Measurements from ENCODE around the gene STT3B. TPM values are rescaled to one million over a fixed set of nuclear protein-coding genes. Genes with fewer than 3 reads are reported as not detected.
A peak's percentile ranks its signal among the peaks of the same experiment; 100 is the strongest.

STT3B gene
- total RNA-seq, 2 donors from 2014 or later, result 126 to 199 TPM

- DNase-seq, result no peak
- Histone ChIP-seq H3K27ac (ENCODE audit: low read depth, low read length) (no peak overlapping the region), H3K27me3 (ENCODE audit: control insufficient read depth, insufficient read depth, low read length, poor library complexity, severe bottlenecking) (no peaks in the 10 kb centered on the region), H3K9ac (ENCODE audit: extremely low read depth, low read length, poor library complexity, severe bottlenecking) (no peak overlapping the region), H3K4me1 (ENCODE audit: control insufficient read depth, insufficient read depth, low read length) (no peaks in the 10 kb centered on the region), H3K4me3 (ENCODE audit: low read length) (peak overlapping the region; percentile 1), H3K9me3 (ENCODE audit: control insufficient read depth, low read length) (peaks cover 83% of the 10 kb centered on the region), H3K36me3 (ENCODE audit: control insufficient read depth, insufficient read depth, low read length) (peaks cover 5% of the 10 kb centered on the region)
- no peak overlapping the region for H3K4me3 Mint-ChIP-seq
- H3K36me3 Mint-ChIP-seq (ENCODE audit: low read depth), result peaks cover 58% of the 10 kb centered on the region
- TF ChIP-seq, protein P1, sequence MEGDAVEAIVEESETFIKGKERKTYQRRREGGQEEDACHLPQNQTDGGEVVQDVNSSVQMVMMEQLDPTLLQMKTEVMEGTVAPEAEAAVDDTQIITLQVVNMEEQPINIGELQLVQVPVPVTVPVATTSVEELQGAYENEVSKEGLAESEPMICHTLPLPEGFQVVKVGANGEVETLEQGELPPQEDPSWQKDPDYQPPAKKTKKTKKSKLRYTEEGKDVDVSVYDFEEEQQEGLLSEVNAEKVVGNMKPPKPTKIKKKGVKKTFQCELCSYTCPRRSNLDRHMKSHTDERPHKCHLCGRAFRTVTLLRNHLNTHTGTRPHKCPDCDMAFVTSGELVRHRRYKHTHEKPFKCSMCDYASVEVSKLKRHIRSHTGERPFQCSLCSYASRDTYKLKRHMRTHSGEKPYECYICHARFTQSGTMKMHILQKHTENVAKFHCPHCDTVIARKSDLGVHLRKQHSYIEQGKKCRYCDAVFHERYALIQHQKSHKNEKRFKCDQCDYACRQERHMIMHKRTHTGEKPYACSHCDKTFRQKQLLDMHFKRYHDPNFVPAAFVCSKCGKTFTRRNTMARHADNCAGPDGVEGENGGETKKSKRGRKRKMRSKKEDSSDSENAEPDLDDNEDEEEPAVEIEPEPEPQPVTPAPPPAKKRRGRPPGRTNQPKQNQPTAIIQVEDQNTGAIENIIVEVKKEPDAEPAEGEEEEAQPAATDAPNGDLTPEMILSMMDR (conservative IDR thresholded peaks at IDR 0.05), result no peak
- no peaks in the 10 kb centered on the region for H3K4me1 Mint-ChIP-seq
- no peak overlapping the region for H3K27ac Mint-ChIP-seq
- H3K27me3 Mint-ChIP-seq (ENCODE audit: insufficient read depth), result no peaks in the 10 kb centered on the region
- peaks cover 80% of the 10 kb centered on the region for H3K9me3 Mint-ChIP-seq
These were observed 122.3 kb downstream of the STT3B start for GRCh38 chr3:31654998-31655397.

DNA sequence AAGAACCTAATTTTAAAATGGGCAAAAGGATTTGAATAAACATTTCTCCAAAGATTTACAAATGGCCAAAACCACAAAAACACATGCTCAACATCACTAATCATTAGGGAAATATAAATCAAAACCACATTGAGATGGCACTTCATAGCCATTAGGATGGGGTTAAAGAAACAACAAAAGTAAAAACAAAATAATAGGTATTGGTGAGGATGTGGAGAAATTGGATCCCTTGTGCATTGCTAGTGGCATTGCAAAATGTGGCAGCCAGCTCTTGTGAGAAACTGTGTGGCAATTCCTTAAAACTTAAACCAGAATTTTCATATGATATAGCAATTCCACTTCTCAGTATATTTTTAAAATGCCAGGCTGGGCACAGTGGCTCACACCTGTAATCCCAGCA, 126.5 kb downstream of the STT3B start:
- no peak for DNase-seq
- TF ChIP-seq, protein P1 (conservative IDR thresholded peaks at IDR 0.05), result no peak
- H3K27ac ChIP-seq (ENCODE audit: low read depth, low read length), result no peak overlapping the region
- Mint-ChIP-seq H3K4me1 (peaks cover 12% of the 10 kb centered on the region), H3K4me3 (no peak overlapping the region), H3K9me3 (peaks cover 37% of the 10 kb centered on the region), H3K27me3 (ENCODE audit: insufficient read depth) (no peaks in the 10 kb centered on the region), H3K27ac (no peak overlapping the region), H3K36me3 (ENCODE audit: low read depth) (peaks cover 37% of the 10 kb centered on the region)
- peaks cover 41% of the 10 kb centered on the region for H3K9me3 ChIP-seq (ENCODE audit: control insufficient read depth, low read length)
- H3K4me1 ChIP-seq (ENCODE audit: control insufficient read depth, insufficient read depth, low read length), result no peaks in the 10 kb centered on the region
- H3K27me3 ChIP-seq (ENCODE audit: control insufficient read depth, insufficient read depth, low read length, poor library complexity, severe bottlenecking), result no peaks in the 10 kb centered on the region
- no peak overlapping the region for H3K4me3 ChIP-seq (ENCODE audit: low read length)
- no peaks in the 10 kb centered on the region for H3K36me3 ChIP-seq (ENCODE audit: control insufficient read depth, insufficient read depth, low read length)
- H3K9ac ChIP-seq (ENCODE audit: extremely low read depth, low read length, poor library complexity, severe bottlenecking), result no peak overlapping the region

DNA sequence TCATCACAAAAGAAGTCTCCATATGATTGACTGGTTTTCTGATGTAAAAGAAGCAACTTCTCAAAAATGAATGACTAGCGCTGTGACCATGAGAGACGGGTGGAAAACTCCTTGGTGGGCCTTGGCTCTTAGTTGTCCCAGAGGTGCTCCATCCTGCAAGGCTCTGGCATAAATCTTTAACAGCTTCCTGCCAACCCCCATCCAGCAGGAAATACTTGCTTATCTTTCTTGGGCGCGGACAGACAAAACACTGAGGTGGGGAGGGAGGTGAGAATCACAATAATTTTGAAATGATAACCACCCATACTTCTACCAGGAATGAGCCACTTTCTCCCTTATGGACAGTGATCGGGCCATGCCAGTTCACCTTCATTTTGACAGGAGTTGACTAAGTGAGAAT, 128.6 kb downstream of the STT3B start:
- peaks cover 27% of the 10 kb centered on the region for H3K36me3 Mint-ChIP-seq (ENCODE audit: low read depth)
- H3K27ac ChIP-seq (ENCODE audit: low read depth, low read length), result no peak overlapping the region
- H3K27me3 Mint-ChIP-seq (ENCODE audit: insufficient read depth), result no peaks in the 10 kb centered on the region
- no peaks in the 10 kb centered on the region for H3K27me3 ChIP-seq (ENCODE audit: control insufficient read depth, insufficient read depth, low read length, poor library complexity, severe bottlenecking)
- H3K27ac Mint-ChIP-seq, result no peak overlapping the region
- H3K4me3 Mint-ChIP-seq, result no peak overlapping the region
- DNase-seq, result no peak
- H3K4me1 Mint-ChIP-seq, result peaks cover 12% of the 10 kb centered on the region
- no peak overlapping the region for H3K4me3 ChIP-seq (ENCODE audit: low read length)
- H3K9me3 ChIP-seq (ENCODE audit: control insufficient read depth, low read length), result peaks cover 20% of the 10 kb centered on the region
- TF ChIP-seq, protein P1 (conservative IDR thresholded peaks at IDR 0.05), result no peak
- H3K9me3 Mint-ChIP-seq, result peaks cover 17% of the 10 kb centered on the region
- H3K9ac ChIP-seq (ENCODE audit: extremely low read depth, low read length, poor library complexity, severe bottlenecking), result no peak overlapping the region
- H3K36me3 ChIP-seq (ENCODE audit: control insufficient read depth, insufficient read depth, low read length), result no peaks in the 10 kb centered on the region
- H3K4me1 ChIP-seq (ENCODE audit: control insufficient read depth, insufficient read depth, low read length), result no peaks in the 10 kb centered on the region
- 94 to 98% methylated on average over 2 to 3 of the region's 5 CpGs for WGBS, 2 experiments (ENCODE audit: insufficient coverage in 1 of 2, insufficient read length in 1 of 2)
